Mesodermal cell (in vitro differentiated cells): Measurements from ENCODE around the gene BORCS5.
"Not testable (repeated sequence)": the region's sequence is repeated elsewhere in the genome, so short reads cannot be mapped to it uniquely, and the experiment has no call there.

Experiments
- H3K27ac ChIP-seq: 2 replicates; pipeline ENCODE4 v1.7.0; 2013; ENCODE audit warnings: mild to moderate bottlenecking, low read depth, low read length, moderate library complexity; ENCODE audit not compliant: severe bottlenecking
- H3K36me3 ChIP-seq: 2 replicates; pipeline ENCODE4 v1.7.1; 2013; ENCODE audit warnings: mild to moderate bottlenecking, low read length, moderate library complexity; ENCODE audit not compliant: control insufficient read depth, insufficient read depth
- H3K4me1 ChIP-seq: one replicate; pipeline ENCODE4 v1.7.1; 2013; ENCODE audit warnings: mild to moderate bottlenecking, low read length; ENCODE audit not compliant: insufficient read depth, control insufficient read depth, poor library complexity, severe bottlenecking
- H3K4me3 ChIP-seq: 2 replicates; pipeline ENCODE4 v1.7.0; 2013; ENCODE audit warnings: low read length, control low read depth, mild to moderate bottlenecking; ENCODE audit not compliant: insufficient read depth, poor library complexity, severe bottlenecking; ENCODE audit errors: extremely low read depth
- H3K9me3 ChIP-seq: 2 replicates; pipeline ENCODE4 v1.7.1; 2013; ENCODE audit warnings: mild to moderate bottlenecking, low read length, moderate library complexity; ENCODE audit not compliant: control insufficient read depth
- WGBS, 2 experiments: methylation state at CpG; one replicate each; pipeline ENCODE4 v1.1.5; 2013; ENCODE audit warnings: missing lambda C conversion rate in 2 of 2; ENCODE audit not compliant: insufficient coverage in 2 of 2; 5-methylcytosine and 5-hydroxymethylcytosine counted together

Gene BORCS5

DNA sequence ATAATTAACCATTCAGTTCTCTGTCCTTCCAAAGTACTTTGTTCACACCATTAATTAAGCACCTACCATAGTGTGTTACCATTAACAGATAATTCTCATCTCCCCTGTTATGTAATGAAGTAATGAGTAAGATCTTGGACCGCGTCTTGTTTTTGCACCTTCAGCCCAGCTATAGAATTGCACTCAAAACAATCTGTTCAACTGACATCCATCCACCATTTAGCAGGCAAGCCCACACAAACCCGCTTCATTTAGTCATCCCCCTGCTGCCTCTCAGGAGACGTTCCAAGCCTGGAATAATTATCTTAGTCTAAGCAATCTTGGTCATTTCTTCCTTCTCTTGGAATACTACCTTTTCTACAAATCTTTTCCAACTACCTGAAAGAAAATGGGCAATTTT, 131.4 kb downstream of the BORCS5 start:
- WGBS, 2 experiments: 97 to 100% methylated on average over 2 to 3 of the region's 4 CpGs
- H3K36me3 ChIP-seq: peaks cover 43% of the 10 kb centered on the region

DNA sequence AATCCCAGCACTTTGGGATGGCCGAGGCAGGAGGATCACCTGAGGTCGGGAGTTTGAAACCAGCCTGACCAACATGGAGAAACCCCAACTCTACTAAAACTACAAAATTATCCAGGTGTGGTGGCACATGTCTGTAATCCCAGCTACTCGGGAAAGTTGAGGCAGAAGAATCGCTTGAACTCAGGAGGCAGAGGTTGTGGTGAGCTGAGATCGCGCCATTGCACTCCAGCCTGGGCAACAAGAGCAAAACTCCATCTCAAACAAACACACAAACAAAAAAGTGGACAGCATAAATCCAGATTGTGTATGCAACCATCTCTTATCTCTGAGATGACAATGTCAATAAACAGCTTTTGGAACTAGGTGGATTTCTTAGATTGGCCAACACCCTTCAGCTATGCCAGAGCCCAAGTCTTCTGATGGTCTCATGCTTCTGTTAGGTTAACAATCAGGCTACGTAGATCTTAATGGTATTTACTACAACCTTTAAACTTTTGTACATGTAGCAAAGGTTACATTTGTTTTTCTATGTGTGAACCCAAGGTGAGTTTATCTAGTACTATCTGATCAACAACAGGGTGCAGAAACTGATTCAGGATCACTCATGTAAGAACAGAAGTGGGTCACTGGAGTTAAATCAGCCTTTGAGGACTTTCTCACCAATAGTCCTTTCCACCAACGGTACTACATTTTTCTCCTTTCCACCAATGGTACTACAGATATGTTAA, 132.1 kb downstream of the BORCS5 start:
- Histone ChIP-seq H3K36me3 (peaks cover 45% of the 10 kb centered on the region), H3K4me3 (no peak overlapping the region), H3K4me1 (peaks cover 5% of the 10 kb centered on the region), H3K9me3 (no peaks in the 10 kb centered on the region), H3K27ac (no peak overlapping the region)
- 80 to 92% methylated on average over 1 to 4 of the region's 8 CpGs for WGBS, 2 experiments

More for the DNA sequence above, 131.4 kb downstream of the BORCS5 start:
- Histone ChIP-seq H3K4me1 (peaks cover 5% of the 10 kb centered on the region), H3K4me3 (no peak overlapping the region), H3K27ac (no peak overlapping the region), H3K9me3 (no peaks in the 10 kb centered on the region)

DNA sequence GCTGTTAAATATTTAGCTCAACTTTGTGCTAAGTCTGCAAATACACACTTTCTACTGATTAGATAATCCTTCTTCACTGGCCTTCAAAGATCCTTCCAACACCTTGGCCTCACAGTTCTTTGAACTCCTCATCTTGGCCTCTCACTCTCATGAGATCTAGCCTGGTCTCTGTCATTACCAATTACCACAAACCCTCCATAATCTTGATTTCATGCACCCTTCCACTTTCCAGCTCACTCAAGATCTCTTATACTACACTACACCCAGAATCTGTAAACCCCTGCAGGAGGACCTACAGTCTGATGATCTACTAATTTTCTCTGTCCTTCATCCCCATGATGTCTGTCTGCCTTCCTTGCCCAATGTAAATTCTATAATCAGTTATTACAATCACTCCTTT, 134.7 kb downstream of the BORCS5 start:
- Histone ChIP-seq H3K9me3 (no peaks in the 10 kb centered on the region), H3K27ac (no peak overlapping the region), H3K4me3 (no peak overlapping the region), H3K4me1 (peaks cover 5% of the 10 kb centered on the region), H3K36me3 (peaks cover 48% of the 10 kb centered on the region)

DNA sequence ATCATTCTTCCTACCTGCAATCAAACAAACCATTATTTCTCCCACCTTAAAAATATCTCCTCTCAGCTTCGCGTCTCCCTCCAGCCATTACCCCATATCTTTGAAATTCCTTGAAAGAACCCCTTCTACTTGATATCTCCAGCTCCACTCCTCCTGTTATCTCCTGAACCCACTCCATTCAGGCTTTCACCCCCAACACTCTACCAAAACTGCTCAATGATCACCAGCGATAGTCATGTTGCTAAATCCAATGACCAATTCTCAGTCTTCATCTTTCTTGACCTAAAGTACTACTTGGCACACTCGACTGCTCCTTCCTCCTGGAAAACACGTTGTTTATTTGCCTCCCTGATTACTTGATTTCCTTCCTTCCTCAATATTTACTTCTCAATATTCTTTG, 135.7 kb downstream of the BORCS5 start:
- Histone ChIP-seq H3K4me1 (peaks cover 3% of the 10 kb centered on the region), H3K4me3 (no peak overlapping the region)
- WGBS, 2 experiments: 91 to 98% methylated on average over 5 of the region's 5 CpGs

DNA sequence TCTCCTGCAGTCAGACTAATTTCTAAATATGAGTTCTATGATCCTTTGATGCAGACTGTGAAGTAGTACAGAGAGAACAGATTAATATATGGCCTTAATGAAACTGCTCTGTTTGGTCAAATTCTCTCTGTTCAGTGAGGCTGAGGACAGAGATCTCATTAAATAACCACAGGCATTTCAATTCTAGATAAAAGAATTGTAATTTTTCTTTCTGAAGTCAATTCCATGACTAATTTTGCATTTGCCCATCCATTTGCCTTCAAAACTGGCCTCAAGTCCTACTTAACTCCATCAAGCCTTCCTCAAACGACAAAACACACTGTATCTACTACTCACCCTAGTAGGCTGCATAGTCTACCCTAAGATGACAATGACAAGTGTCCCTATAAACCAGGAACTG, 138.7 kb downstream of the BORCS5 start:
- Histone ChIP-seq H3K36me3 (peaks cover 52% of the 10 kb centered on the region), H3K4me1 (no peaks in the 10 kb centered on the region), H3K27ac (no peak overlapping the region), H3K4me3 (no peak overlapping the region), H3K9me3 (no peaks in the 10 kb centered on the region)
- 100% methylated on average over 1 of the region's 1 CpG for WGBS, 2 experiments

More for the DNA sequence above, 135.7 kb downstream of the BORCS5 start:
- Histone ChIP-seq H3K9me3 (no peaks in the 10 kb centered on the region), H3K27ac (no peak overlapping the region), H3K36me3 (peaks cover 43% of the 10 kb centered on the region)

DNA sequence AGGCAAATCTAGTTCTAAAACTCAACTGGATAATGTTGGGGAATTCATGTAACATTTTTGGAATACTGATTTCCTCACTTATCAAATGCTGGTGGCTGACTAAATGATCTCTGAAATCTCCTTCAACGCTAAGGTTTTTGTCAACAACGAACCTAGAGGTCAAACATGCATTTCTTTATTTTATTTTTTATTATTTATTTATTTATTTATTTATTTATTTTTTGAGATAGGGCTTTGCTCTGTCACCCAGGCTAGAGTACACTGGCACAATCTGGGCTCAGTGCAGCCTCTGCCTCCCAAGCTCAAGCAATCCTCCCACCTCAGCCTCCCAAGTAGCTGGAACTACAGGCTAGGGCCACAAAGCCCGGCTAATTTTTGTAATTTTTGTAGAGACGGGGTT, 141.3 kb downstream of the BORCS5 start:
- H3K36me3 ChIP-seq: peaks cover 51% of the 10 kb centered on the region
- 100% methylated on average over 2 of the region's 4 CpGs for WGBS, 2 experiments

DNA sequence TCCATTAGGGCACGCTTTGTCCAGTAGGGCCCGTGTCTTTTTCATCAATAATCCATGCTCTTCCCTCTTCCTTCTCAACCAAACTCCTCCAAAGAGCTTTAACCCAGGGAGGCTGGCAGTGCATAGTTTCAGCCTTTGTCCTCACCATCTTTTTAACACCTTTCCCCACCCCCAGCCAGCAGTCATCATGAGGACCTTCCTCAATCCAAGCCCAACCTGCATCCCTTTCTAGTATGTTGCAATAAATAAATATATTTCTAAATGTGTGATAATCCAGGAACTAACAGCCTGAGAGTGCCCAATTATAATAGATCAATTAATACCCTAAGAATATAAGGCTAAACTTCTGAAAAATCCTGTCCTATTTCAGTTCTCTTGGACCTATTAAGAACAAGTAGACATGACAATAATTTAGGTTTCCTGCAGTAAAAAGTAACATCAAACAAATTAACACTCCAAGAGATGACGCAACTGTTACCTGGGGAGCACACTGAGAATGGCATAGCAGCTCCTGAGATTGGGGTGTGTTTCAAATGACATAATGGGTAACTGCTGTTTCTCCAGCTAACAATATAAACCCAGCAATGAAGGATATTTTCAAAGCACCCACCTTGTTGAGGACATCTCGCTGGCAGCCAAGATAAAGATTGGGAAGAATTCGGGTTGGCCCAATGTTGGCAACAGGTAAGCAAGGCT, 143.2 kb downstream of the BORCS5 start:
- H3K27ac ChIP-seq: no peak overlapping the region
- peaks cover 1% of the 10 kb centered on the region for H3K4me1 ChIP-seq
- no peak overlapping the region for H3K4me3 ChIP-seq
- H3K9me3 ChIP-seq: no peaks in the 10 kb centered on the region
- WGBS, 2 experiments: 89 to 92% methylated on average over 4 of the region's 5 CpGs
- peaks cover 40% of the 10 kb centered on the region for H3K36me3 ChIP-seq

More for the DNA sequence above, 141.3 kb downstream of the BORCS5 start:
- no peaks in the 10 kb centered on the region for H3K9me3 ChIP-seq
- no peaks in the 10 kb centered on the region for H3K4me1 ChIP-seq
- H3K27ac ChIP-seq: no peak overlapping the region
- H3K4me3 ChIP-seq: no peak overlapping the region

DNA sequence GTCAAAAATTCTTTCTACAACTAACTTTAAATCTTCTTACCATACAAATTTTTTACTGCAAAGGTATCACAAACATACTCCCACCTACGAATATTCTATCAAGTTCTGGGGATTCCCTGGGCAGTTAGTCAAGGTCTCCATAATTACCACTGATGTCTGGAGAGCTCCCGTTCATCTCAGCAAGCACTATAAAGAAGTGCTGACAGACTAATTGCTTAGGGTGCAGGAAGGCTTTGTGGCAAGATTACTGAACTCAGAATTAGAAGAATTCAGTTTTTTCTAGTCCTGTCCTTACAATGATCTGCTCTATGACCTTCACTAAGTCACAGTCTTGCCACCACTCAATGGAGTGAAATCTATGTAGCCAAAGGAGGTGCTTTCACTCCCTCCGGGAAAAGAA, 144.2 kb downstream of the BORCS5 start:
- peaks cover 10% of the 10 kb centered on the region for H3K4me1 ChIP-seq
- no peak overlapping the region for H3K27ac ChIP-seq
- WGBS, 2 experiments: 81 to 83% methylated on average over 2 of the region's 3 CpGs
- H3K36me3 ChIP-seq: peaks cover 33% of the 10 kb centered on the region
- H3K9me3 ChIP-seq: no peaks in the 10 kb centered on the region
- H3K4me3 ChIP-seq: no peak overlapping the region

DNA sequence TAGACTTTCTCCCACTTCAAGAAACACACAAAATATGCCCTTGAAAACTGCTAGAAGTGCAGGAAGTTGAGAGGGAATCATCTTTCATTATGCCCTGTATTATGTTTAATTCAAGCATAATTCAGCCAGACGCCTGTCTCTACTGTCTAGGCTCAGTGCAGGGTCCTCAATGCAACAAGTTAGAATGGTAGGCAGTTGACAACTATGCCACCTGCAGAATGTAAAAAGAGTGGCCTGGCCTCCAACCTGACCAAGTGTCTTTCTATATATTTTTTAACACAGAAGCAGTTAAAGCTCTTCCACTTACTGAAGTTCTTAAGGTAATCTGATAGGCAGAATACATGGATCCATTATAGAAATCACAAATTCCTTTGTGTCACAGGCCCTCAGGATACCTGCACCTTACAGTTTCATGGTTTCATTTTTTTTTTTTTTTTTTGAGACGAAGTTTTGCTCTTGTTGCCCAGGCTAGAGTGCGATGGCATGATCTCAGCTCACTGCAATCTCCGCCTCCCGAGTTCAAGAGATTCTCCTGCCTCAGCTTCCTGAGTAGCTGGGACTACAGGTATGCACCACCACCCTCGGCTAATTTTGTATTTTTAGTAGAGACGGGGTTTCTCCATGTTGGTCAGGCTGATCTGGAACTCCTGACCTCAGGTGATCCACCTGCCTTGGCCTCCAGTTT, 145.4 kb downstream of the BORCS5 start:
- not testable (repeated sequence) for H3K9me3 ChIP-seq, H3K27ac ChIP-seq, H3K4me3 ChIP-seq
- Histone ChIP-seq H3K36me3 (peaks cover 29% of the 10 kb centered on the region), H3K4me1 (peaks cover 20% of the 10 kb centered on the region)
- 100% methylated on average over 1 to 3 of the region's 7 CpGs for WGBS, 2 experiments

DNA sequence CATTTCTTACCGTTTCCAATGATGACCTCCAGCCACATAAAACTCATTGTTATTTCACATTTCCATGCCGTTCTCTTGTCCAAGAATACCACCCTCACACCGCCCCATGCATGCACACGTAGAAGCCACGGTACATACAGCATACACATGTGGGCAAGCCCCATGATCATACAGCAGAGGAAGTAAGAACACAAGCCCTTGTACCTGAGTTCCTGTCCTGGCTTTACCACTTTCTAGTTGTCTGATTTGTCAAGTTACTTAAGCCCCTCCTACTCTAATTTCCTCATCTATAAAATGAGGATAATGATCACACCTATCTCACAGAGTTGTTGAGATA, 145.9 kb downstream of the BORCS5 start:
- H3K27ac ChIP-seq: no peak overlapping the region
- WGBS, 2 experiments: 100% methylated on average over 3 to 5 of the region's 5 CpGs
- no peaks in the 10 kb centered on the region for H3K9me3 ChIP-seq
- peaks cover 29% of the 10 kb centered on the region for H3K36me3 ChIP-seq
- no peak overlapping the region for H3K4me3 ChIP-seq
- H3K4me1 ChIP-seq: peaks cover 25% of the 10 kb centered on the region
